GM21447 (cell line): Measurements from ENCODE around the gene PAXIP1.

Experiments used
- ATAC-seq: cut with Tn5 transposase; IDR thresholded peaks from one replicate; pipeline ENCODE4 v1.9.1; 2021; ENCODE audit not compliant: unreplicated experiment

PAXIP1 gene

DNA sequence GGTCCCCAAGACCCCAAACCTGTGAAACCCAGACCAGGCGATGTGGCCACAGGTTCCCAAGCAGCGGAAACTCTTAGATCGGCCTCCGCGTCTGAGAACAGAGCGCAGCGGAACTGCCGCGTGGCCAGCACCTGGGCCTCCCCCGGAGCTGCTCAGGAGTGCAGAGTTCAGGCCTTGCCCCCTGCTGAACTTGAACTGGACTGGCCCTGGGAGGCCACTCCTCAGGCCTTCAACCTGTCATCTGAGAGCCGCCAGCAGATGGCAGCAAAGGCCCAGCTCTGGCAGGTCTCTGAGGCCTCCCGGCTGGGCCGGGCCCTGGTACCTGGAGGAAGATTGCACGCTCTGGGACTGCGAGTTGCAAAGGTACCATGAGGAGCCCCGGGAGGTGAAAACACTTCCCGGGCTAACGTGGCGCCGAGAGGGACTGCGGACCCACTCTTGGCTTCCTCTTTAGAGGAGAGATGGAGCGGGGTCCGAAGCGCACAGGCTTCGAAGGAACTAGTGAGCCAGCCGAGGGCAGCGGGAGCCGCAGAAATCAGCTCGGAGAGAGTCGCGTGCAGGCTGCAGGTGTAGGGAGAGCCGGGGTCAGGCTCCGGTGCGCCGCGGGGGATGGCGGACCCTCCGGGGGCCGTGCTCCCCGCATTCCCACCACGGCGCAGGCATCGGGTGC is 89.2 kb downstream of the PAXIP1 start:
- ATAC-seq, result peak; percentile 97

DNA sequence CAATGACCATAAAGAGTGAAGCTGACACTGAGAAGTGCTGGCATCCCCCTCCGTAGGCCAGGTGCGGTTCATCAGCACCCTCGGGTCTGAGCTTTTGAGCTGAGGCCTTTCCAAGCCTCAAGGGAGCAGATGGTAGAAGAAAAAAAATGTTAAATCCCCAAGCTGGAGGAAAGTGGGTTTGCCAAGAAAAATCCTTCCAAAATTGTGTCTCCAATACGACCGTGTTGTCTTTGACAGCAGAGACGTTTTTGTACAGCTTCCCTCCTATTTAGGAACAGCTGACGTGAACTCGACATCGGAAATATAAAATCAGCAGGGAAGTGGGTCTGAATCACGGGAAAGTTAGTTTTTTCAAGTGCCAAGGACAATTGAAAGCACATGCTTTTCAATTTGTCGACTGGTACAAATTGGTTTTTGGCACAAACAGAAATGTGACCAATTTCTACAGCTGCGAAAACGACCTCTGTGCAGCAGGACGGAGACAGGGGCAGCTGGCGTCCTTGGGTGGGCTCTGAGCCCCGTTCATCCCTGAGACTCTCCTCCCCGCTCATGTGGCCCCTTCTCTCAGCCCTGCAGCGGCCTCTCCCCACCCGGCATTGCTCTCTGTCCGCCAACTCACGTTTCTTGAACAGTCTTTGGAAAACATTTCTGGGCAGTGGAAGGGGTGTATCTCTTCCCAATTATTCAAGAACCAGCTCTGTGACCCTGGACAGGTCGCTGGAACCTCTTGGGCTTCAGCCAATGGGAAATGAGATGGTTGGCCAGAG is 89.9 kb downstream of the PAXIP1 start:
- no peak for ATAC-seq

DNA sequence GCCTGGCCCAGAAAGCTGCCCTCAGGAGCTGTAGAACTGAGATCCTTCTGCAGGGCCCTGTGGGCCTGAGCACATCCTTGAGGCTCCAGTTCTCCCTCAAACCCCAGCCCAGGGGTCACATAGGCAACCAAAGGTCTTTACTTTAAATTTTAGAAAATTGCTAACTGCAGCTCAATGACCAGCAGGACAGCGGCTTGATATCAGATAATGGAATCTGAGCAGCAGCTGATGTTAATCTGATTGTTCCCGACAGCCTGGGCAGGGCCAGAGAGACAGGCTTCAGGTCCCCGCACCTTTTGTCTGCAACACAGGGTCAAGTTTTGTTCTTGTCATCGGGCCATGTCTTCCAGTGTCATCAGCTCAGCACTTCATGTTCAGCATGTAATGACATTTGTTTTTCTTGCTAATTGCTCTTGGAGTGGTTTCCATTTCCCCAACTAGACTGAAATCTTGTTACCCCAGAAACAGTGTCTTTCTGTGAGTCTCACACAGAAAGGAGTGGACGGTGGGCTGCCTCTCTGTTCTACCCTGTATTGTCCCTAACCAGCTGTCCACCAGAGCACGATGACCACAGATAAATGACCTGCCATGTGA is 91.0 kb downstream of the PAXIP1 start:
- no peak for ATAC-seq

DNA sequence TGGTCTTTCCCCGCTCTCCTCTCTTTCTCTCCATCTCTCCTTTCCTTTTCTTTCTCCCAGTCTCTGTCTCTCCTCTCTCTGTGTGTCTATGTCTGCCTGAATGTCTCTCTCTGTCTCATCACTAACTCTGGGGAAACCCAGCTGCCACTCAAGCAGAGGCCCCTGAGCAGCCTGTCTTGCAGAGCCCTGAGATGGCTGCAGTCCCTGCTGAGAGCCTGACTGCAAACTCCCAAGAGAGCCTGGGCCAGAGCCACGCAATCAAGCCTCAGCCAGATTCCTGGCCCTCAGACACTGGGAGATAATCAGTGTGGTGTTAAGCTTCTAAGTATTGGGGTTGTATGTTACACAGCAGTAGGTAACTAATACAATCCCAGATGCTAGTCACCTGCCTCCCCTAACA is 91.5 kb downstream of the PAXIP1 start:
- no peak for ATAC-seq

DNA sequence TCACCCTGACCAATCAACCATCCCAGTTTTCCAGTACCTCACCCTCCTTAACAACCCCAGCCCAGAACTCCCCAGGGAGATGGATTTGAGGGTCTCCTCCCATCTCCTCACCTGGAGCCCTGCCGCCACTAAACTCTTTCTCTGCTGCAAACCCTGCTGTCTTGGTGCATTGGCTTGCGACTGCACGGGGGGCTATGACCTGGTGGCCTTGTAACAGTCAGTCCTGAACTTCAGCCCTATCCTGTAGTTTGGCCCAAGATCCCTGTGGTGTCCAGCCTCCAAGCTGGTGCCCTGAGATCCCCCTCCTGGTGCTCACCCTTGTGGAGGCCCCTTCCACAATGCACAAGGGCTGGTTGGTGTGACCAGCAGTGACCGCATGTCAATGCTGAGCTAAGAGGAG is 91.9 kb downstream of the PAXIP1 start:
- ATAC-seq, result no peak

DNA sequence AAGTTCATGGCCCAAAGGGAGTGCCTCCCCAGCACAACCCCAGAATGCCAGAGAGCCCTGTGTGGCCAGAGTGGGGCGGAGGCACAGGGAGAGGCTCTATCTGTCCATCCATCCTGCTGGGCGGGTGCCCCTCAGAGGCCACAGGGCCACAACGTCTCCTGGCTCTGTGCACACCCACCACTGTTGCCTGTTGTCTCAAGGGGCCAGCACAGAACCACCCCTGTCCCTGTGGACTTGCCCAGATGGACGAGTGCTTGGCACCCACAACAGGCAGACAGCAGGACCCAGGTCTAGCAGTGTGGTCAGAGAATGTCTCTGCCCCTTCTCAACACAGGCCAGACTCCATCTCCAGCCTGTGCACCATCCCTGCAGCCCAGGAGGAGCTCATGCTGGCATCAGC is 92.8 kb downstream of the PAXIP1 start:
- ATAC-seq, result no peak

DNA sequence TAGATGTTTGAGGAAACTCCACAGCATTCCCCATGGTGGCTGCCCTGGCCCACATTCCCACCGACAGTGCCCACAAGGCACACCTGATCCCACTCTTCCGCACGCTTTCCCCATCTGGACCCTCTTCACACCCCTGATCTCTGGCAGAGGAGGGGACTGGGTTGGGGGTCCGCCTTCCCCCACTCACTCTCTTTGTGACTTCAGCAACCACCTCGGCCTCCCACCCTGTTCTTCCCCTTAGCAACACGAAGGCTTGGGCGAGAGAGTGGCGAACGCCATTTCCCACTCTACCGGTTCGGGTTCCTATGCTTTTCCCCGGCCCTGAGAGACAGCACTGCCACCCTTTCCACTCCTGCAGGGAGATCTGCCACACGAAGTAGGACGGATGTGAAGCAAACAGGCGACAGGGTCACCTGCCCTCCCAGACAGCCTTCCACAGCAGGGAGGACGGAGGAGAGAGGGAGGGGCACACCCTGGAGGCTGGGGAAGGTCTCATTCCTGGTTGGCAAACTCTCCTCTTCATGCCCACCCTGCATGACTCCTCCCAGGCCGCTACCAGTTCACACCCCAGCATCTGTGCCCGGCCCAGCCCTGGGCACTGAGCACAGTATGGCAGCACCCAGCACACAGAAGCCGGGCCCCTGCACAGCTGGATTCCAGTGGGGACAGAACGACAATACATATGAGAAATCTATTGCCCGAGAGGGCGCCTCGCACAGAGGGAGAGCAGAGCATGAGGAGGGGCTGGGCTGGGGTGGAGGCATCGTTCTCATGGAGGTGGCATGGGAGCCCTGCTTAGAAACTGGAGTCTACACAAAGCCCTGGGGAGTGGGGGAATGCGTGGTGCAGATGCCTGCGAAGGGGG is 93.5 kb downstream of the PAXIP1 start:
- ATAC-seq, result no peak

DNA sequence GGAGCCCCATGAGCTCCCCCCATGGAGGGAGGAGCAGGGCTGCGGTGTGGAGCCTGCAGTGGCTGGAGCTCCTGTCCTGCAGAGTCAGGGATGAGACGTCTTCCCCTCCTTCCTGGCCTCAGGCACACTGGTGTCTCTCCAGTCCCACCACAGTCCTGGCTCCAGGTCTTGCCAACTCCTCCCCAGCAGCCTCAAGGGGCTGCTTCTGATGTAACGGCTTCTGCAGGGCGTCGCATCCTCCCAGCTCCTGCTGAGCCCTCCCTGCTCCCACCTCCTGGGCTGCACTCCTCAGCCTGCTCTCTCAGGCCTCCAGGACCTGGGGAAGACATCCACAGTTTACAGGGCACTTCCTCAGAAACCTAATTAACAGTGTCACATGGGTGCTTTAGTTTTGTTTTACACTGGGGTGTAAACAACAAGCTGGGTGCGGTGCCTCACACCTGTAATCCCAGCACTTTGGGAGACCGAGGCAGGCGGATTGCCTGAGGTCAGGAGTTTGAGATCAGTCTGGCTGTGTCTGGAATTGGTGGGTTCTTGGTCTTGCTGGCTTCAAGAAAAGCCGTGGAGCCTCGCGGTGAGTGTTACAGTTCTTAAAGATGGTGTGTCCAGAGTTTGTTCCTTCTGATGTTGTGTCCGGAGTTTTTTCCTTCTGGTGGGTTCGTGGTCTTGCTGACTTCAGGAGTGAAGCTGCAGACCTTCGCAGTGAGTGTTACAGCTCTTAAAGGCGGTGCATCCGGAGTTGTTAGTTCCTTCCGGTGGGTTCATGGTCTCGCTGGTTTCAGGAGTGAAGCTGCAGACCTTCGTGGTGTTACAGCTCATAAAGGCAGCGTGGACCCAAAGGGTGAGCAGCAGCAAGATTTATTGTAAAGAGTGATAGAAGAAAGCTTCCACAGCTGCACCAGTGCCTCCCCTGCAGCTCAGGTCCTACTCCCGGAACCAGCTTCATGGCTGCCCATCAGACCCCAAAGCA is 95.0 kb downstream of the PAXIP1 start:
- no peak for ATAC-seq

DNA sequence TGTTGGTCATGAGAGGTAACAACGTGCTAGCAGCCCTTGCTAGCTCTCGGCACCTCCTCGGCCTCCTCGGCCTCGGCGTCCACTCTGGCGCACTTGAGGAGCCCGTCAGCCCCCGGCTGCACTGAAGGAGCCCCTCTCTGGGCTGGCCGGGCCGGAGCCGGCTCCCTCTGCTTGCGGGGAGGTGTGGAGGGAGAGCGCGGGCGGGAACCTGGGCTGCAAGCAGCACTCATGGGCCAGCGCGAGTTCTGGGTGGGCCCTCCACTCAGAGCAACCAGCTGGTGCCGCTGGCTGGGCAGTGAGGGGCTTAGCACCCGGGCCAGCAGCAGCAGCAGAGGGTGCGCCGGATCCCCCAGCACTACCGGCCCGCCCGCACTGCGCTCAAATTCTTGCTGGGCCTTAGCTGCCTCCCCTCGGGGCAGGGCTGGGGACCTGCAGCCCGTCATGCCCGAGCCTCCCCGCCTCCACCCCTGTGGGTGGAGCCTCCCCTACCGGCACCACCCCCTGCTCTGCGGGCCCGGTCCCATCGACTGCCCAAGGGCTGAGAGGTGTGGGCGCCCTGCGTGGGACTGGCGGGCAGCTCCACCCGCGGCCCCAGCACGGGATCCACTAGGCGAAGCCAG is 96.1 kb downstream of the PAXIP1 start:
- no peak for ATAC-seq

DNA sequence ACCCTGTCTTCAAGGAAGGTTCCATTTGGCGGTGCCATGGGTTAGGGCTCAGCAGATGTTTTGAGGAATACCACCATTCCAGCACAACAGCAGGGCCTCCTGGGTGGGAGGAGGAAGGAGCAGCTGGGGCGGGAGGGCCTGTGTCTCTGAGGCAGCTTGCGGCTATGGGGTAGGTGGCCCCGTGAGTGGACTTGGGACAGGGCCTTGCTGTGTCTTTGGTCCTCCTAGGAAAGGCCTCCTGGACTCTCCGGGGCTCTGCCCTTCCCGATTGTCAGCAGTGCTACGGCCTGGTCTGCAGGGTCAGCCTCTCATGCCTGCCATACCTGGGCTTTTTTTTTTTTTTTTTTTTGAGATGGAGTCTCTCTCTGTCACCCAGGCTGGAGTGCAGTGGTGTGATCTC is 96.7 kb downstream of the PAXIP1 start:
- ATAC-seq, result no peak

DNA sequence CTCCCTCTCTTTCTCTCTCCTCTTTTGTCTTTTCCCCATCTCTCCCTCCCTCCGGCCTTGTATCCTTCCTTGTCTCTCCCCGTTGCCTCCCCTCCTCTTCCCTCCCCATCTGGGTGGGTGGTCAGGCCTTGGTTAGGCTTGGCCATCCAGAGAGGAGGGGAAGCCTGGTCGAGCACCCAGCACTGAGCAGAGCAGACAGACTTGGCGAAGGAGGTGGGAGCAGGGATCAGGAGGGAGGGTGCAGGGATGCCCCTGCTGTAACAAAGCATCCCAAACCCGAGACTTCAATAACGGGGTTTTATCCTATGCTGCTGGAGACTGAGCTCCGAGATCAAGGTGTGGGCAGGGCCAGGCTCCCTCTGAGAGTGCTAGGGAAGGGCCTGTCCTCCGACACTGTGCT is 97.3 kb downstream of the PAXIP1 start:
- no peak for ATAC-seq

DNA sequence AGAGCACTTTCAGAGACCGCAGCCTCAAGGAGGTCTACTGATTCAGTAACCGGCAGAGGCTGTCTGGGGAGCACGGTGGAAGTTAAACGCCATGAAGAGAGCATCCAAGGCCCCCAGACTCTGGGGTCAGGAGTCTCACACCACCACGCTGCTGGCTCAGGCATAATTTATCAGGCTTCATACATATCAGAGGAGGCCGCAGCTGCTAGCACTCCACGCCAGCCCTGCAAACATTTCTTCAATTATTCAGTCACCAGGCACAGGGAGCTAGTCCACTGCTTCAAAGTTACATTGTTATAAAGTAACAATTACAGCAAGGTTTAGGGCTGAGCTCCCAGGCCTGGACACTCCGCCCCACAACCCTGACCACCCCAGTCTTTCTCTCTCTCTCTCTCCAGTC is 97.8 kb downstream of the PAXIP1 start:
- ATAC-seq, result no peak

DNA sequence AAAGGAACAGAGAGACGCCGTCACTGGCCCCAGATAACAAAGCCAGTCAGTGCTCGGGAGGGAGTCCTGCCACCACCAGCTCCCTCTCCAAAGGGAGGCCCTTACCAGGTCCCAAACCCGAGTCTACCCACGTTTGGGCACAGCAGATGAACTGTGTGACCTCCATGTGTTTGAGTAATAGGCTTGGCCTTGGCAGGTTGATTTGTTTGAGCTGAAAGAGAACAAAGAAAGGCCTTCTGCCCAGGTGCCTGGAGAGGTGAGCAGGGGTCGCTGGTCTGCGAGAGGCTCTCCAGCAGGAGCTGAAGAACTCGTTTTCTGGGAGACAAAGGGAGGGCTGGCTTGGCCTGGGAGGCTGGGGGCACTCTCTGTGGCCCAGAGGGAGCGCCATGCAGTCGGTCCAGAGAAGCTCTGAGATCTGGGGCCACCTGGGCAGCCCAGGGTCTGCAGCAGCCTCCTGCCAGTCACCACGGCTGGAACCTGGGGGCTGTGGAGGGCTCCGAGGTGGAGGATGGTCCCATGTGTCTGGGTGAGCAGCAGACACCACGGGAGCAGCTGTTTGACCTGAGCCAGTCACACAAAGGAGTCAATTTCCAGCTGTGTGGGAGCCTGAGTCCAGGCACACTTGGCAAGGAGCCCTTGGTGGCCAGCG is 99.7 kb downstream of the PAXIP1 start:
- no peak for ATAC-seq

DNA sequence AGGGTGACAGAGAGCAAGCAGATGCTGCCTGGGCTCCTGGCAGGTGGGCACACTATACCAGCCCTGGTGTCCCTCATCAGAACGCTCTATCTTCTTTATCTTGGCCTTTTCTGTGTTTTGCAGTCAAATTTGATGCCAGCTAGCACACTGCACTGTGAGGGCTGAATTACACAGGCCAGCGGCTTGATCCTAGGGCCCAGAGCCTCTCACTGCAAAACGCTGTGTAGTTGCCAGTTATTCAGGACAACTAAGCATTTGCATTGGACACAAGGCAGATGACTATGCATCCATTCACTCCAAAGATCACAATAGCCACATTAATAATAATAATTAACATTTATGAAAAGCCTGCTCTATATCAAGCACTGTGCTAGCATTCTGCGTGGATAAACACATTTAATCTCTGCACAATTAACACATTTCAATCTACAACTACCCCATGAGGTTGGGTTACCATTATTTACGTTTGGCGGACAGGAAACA is 100.3 kb downstream of the PAXIP1 start:
- ATAC-seq, result no peak

DNA sequence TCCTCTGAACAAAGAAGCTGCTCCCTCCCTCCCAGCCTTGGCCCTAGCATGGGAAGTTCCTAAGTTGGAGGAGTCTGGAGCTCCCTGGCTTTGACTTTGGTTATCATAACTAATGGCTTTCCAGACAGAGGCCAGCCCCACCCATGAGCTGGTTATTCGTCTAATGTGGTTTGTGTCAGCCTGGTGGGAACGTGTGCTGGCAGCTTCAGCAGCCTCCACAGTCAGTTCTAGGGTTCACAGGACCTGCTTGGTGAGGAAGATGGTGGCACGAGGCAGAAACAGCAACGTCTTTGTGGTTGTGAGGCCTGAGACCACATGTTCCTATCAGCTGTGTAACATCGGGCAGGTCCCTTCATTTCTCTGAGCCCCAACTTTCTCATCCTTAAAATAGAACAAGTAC is 103.1 kb downstream of the PAXIP1 start:
- ATAC-seq, result no peak

DNA sequence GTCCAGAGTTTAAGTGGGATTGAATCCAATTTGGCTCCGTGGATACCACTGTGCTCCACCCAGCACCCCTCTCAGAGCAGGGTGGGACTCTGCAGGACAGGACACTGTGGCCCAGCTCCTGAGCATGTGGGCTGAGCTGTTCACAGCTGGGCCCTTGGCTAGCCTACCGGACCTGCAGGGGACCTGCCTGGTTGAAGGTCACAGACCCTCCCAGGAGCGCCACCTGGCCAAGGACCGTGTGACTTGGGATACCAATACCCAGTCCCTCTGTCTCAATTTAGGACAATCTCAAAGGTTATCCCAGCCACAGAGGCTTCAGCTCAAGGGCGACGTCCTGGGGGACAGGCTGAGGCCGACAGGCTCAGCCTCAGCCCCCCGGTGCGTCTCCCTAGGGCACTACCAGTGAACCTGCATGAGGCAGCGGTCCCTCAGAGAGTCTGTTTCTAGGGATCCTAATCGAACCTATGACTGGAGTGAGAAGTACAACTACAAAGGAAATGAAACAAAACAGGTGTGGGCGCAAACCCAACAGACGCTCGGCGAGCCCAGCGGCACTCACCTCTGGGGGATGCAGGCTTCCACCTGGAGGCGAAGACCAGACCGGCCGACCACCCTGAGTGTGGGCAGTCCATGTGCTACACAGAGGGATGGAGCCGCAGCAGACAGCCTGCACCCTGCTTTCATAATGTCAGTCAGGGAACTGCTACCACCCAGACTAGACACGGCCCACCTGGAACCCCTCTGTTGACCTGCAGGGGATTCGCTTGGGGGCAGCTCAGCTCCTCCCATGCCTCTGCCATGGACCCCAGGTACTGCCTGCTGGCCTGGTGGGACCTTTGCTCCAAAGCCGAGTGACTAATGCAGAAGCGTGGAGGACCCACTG is 103.7 kb downstream of the PAXIP1 start:
- ATAC-seq, result no peak

DNA sequence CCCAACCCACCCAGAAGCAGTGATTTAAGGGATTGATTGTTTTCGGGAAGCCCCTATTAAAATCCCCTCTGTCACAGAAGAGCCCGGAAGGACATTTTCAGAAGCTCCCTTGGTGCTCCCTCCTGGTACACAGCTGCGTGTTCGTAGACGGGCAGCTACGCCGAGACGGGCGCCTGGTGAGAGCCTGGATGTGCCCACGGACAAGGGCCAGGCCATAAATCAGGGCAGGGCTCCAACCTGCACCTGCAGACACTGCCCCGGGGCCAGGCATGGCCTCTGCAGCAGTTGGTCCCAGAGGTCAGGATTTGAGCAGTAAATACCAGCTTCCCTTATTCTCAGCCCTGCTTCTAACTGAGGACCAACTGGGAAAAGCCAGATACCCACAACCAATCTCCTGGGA is 106.8 kb downstream of the PAXIP1 start:
- ATAC-seq, result no peak
